GM19099 (cell line): ENCODE results near the gene RELA.
A peak's percentile ranks its signal among the peaks of the same experiment; 100 is the strongest.

Experiments used
- POLR2A ChIP-seq: IDR thresholded peaks from 3 replicates; pipeline ENCODE4 v1.6.1; 2011; ENCODE audit warnings: low read depth; ENCODE audit not compliant: insufficient read length; ENCODE audit errors: extremely low read depth

RELA gene

GRCh38 chr11:65651589-65652510, 10.9 kb downstream of the RELA start:
- TF ChIP-seq POLR2A = no peak

DNA sequence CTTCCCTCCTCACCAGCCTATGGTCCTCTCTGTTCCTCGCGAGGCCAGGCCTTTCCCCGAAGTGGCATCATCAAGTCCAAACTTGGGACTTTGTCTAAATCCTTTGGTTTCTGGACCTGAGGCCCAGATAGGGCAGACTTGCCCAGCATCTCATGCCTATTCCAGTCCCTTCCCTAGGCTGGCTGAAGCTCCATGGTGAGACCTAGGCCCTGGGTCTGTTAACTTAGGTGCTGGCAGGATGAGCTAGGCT, 11.5 kb downstream of the RELA start:
- no peak for TF ChIP-seq POLR2A

DNA sequence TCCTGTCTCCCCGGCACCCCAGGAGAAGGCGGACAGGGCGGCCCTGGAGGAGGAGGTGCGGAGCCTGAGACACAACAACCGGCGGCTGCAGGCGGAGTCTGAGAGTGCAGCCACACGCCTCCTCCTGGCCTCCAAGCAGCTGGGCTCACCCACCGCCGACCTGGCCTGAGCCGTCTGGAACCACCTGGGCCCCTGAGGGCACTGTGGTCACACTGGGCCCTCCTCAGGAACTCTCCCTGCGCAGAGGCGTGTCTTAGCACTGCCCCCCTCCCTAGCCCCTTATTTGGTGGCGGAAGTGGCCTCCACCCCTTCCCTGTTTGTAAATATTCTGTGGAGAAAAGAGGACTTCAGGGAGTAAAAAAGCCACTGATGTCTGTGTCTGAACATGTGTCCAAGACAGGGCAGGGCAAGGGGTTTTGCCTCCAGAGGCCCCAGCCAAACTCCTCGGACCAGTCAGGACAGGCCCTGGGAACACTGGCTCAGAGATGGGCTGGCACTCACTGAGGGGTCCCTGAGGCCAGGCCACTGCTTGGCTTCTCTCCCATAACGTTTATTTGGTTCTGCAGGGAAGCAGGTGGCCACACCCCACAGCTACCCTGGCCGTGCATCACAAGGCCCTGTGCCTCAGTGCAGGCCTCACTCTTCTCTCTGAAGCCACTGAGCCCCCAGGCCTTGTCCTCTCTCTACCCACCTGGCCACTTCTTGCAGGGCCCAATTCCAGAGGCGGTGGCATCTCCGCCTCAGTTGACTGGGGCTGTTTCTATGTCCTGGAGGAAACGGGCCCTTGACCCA, 12.0 kb downstream of the RELA start:
- TF ChIP-seq POLR2A = no peak

- TF ChIP-seq POLR2A = no peak
Observed at GRCh38 chr11:65649656-65650546, 12.8 kb downstream of the RELA start.

DNA sequence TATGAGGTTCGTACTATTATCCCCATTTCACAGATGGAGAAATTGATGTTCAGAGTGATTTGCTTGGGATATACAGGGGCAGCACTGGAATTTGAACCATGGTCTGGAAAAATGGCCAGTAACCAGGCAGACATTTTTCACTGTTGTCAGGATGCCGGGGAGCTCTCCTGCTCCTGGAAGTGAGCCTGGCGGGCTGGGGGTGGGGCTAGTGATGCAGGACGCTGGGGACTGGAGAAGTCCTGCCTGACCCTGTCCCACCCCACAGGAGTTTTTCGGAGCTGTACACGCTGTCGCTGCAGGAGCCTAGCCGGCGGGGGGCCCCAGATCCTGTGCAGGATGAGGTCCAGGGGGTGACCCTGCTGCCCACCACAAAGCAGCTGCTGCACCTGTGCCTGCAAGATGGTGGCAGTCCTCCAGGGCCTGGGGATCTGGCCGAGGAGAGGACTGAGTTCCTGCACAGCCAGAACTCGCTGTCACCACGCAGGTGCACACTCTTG, 13.7 kb downstream of the RELA start:
- no peak for TF ChIP-seq POLR2A

DNA sequence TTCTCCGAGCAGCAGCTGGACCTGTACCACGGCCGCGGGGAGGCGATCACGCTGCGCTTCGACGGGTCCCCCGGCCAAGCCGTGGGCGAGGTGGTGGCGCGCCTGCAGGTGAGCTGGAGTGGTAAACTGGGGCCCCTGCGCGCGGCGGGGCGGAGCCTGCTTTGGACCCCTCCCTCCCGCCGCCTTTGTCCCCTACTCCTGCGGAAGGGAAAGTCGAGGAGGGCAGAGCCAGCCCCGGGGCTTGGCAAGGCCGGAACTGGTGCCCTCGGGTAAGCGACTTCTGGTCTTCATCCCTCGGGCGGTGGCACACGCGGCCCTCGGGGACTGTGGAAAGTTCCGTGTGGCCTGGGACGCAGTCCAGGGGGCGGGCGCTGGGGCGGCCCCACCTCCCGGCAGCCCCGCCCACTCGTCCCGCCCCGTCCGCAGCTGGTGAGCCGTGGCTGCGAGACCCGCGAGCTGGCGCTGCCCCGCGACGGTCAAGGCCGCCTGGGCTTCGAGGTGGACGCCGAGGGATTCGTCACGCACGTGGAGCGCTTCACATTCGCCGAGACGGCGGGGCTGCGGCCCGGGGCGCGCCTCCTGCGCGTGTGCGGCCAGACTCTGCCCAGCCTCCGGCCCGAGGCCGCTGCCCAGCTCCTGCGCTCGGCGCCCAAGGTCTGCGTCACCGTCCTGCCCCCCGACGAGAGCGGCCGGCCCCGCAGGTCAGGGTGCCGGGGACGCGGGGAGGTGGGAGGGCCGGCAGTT, 15.6 kb downstream of the RELA start:
- peak; percentile 5 for TF ChIP-seq POLR2A

DNA sequence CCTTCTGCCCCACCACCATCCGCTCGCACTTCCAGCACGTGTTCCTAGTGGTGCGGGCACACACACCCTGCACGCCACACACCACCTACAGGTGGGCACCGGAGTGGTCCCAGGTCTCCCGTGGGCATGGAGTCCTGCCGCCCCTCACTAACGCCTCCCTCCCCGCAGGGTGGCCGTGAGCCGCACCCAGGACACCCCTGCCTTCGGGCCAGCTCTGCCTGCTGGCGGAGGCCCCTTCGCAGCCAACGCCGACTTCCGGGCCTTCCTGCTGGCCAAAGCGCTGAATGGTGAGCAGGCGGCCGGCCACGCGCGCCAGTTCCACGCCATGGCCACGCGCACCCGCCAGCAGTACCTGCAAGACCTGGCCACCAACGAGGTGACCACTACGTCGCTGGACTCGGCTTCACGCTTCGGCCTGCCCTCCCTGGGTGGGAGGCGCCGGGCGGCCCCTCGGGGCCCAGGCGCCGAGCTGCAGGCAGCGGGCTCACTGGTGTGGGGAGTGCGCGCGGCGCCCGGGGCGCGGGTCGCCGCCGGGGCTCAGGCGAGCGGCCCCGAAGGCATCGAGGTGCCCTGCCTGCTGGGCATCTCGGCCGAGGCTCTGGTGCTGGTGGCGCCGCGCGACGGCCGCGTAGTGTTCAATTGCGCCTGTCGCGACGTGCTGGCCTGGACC, 16.3 kb downstream of the RELA start:
- peak; percentile 3 for TF ChIP-seq POLR2A

GRCh38 chr11:65645710-65646109, 17.0 kb downstream of the RELA start:
- no peak for TF ChIP-seq POLR2A

DNA sequence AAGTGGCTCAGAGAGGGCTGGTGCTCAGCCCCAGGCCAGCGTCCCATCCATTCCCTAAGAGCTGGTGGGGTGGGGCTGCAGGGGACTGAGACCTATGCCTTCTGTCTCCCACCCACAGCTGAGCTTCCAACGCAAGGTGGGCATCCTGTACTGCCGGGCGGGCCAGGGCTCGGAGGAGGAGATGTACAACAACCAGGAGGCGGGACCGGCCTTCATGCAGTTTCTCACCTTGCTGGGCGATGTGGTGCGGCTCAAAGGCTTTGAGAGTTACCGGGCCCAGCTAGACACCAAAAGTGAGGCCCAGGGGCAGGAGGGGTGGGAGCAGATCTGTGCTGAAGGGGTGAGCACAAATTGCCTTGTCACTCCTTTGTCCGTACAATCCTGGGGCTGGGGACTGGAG, 17.9 kb downstream of the RELA start:
- no peak for TF ChIP-seq POLR2A

DNA sequence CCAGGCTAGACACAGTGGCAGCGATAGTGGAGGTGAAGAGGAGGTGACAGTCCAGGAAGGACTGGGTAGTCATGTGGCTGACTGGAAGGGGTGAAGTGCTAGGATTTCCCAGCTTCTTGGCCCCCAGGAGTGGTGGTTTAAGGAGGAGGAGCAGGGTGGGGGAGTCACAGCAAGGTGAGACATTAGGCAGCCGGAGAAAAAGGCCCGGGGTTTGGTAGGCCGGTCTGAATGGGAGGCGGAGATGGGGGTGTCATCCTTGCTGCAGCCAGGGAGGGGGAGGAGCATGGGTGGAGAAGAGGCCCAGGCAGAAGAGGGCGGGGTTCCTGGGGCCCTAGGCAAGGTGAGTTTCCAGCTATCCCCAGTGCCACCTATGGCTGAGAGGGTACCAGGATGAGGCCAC, 18.7 kb downstream of the RELA start:
- no peak for TF ChIP-seq POLR2A

DNA sequence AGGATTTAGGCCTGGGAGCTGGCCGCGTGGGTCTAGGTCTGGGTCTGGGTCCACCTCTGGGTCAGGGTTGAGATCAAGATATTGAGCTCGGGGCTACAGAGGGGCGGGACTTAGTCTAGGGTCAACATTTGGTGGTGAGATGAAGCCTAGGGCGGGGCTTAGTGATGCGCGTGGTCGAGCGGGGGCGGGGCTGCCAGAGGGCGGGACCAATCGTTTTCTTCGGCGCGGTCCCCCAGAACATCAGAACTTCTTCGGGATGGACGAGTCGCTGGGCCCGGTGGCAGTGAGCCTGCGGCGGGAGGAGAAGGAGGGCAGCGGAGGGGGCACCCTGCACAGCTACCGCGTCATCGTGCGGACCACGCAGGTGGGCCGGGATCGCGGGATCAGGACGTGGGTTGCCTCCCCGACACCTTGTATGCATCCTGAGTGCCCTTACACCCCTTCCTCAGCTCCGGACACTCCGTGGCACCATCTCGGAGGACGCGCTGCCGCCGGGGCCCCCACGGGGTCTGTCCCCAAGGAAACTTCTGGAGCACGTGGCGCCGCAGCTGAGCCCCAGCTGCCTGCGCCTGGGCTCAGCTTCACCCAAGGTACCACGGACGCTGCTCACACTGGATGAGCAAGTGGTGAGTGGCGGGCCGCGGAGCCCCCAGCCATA, 20.6 kb downstream of the RELA start:
- TF ChIP-seq POLR2A = no peak

DNA sequence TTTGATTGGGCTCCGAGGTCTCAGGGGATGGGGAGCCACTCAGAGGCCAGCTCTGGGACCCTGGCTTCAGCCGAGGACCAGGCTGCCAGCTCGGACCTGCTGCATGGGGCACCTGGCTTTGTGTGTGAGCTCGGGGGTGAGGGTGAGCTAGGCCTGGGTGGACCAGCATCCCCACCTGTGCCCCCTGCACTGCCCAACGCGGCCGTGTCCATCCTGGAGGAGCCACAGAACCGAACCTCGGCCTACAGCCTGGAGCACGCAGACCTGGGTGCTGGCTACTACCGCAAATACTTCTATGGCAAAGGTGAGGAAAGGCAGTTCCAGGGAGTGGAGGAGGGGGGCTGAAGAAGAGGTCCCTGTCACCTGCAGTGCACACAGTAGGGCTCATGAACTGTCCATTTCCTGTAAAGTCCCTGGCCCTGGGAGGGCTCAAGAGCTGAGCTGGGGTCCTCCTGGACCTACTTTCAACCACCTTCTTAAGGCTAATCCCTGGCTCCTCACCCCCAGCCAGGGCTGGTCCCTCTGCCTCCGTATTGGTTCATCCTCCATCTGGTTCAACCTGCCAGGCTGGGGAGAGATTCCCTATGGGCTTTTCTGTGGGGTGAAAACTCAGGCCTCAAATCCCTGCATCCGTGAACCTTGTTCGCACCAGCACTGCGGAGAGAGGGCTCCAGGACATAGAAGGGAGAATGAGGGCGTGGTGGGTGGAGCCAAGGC, 21.3 kb downstream of the RELA start:
- TF ChIP-seq POLR2A = no peak
